SK-N-SH (cell line): ENCODE results near the gene ROR2. TPM values are rescaled to one million over a fixed set of nuclear protein-coding genes. Genes with fewer than 3 reads are reported as not detected.

ENCODE experiments used
- CTCF ChIA-PET: fragments of 300-600, 350-600 bp; formaldehyde crosslinking; extraction: SDS; loops from one replicate; lab custom pipeline; 2021; lab: Yijun Ruan, JAX
- POLR2A ChIA-PET: fragments of 350-600 bp; sonication (Branson Sonifier 250); formaldehyde crosslinking; extraction: SDS; loops from one replicate; lab custom pipeline; 2020; ENCODE audit warnings: antibody characterized with exemption, inconsistent platforms; lab: Yijun Ruan, JAX
- DNase-seq: peaks from one replicate; pipeline ENCODE4 v3.0.0; 2012
- H2AFZ ChIP-seq: fragments of 200-600 bp; sonication (generic); 2 replicates; pipeline ENCODE4 v1.8.1; 2016; ENCODE audit warnings: antibody characterized with exemption, mild to moderate bottlenecking, low read depth
- H3F3A ChIP-seq: fragments of 200-600 bp; sonication (generic); replicated peaks from 2 replicates; pipeline ENCODE3; 2016; ENCODE audit warnings: antibody characterized with exemption, mild to moderate bottlenecking; ENCODE audit not compliant: insufficient read depth
- H3K27ac ChIP-seq, 2 experiments: fragments of 200-500 bp in 1 of 2; fragments of 200-600 bp in 1 of 2; sonication (Bioruptor generic) in 1 of 2; sonication (generic), shearing (Covaris generic) in 1 of 2; 2 replicates each; pipeline versions ENCODE4 v1.5.1 to v1.6.1; 2014 to 2016; ENCODE audit warnings: low read depth in 2 of 2, inconsistent platforms in 1 of 2, low read length in 1 of 2, mild to moderate bottlenecking in 1 of 2, mixed read lengths in 1 of 2
- H3K27me3 ChIP-seq: fragments of 200-600 bp; sonication (generic), shearing (Covaris generic); 2 replicates; pipeline ENCODE4 v1.6.1; 2016; ENCODE audit warnings: mixed run types; ENCODE audit not compliant: insufficient read depth
- H3K36me3 ChIP-seq, 2 experiments: fragments of 200-500 bp in 1 of 2; fragments of 200-600 bp in 1 of 2; sonication (Bioruptor generic) in 1 of 2; sonication (generic) in 1 of 2; replicated peaks in 1 of 2; 2 replicates each; pipeline versions ENCODE3 to v1.5.1; 2014 to 2016; ENCODE audit warnings: low read length in 1 of 2, mild to moderate bottlenecking in 1 of 2; ENCODE audit not compliant: insufficient read depth in 2 of 2, control insufficient read depth in 1 of 2
- H3K4me1 ChIP-seq, 2 experiments: fragments of 200-500 bp in 1 of 2; fragments of 200-600 bp in 1 of 2; sonication (Bioruptor generic) in 1 of 2; sonication (generic), shearing (Covaris generic) in 1 of 2; 2 replicates each; pipeline versions ENCODE4 v1.5.1 to v1.6.1; 2014 to 2016; ENCODE audit warnings: low read depth in 1 of 2, low read length in 1 of 2, mixed run types in 1 of 2; ENCODE audit not compliant: insufficient read depth in 2 of 2, control insufficient read depth in 1 of 2
- H3K4me2 ChIP-seq: fragments of 200-600 bp; sonication (generic), shearing (Covaris generic); 2 replicates; pipeline ENCODE4 v1.6.1; 2017; ENCODE audit warnings: mixed run types
- H3K4me3 ChIP-seq, 2 experiments: fragments of 200-500 bp in 1 of 2; fragments of 200-600 bp in 1 of 2; sonication (Bioruptor generic) in 1 of 2; sonication (generic), shearing (Covaris generic) in 1 of 2; 2 replicates each; pipeline versions ENCODE4 v1.5.1 to v1.8.1; 2014 to 2016; ENCODE audit warnings: low read depth in 2 of 2, inconsistent platforms in 1 of 2, low read length in 1 of 2, mild to moderate bottlenecking in 1 of 2, mixed read lengths in 1 of 2, moderate library complexity in 1 of 2
- H3K79me2 ChIP-seq: fragments of 200-600 bp; sonication (generic); 2 replicates; pipeline ENCODE4 v1.8.1; 2017; ENCODE audit warnings: mild to moderate bottlenecking; ENCODE audit not compliant: insufficient read depth
- H3K9ac ChIP-seq: fragments of 200-600 bp; sonication (generic); 2 replicates; pipeline ENCODE4 v1.6.1; 2017; ENCODE audit warnings: mixed run types
- H3K9me2 ChIP-seq: fragments of 200-600 bp; sonication (generic); 2 replicates; pipeline ENCODE4 v1.6.1; 2017; ENCODE audit warnings: mixed run types
- H3K9me3 ChIP-seq: fragments of 200-600 bp; sonication (generic); 2 replicates; pipeline ENCODE4 v1.6.1; 2017; ENCODE audit warnings: mixed run types, mild to moderate bottlenecking, moderate library complexity
- H4K20me1 ChIP-seq: fragments of 200-600 bp; sonication (generic); 2 replicates; pipeline ENCODE4 v1.6.1; 2017; ENCODE audit warnings: mild to moderate bottlenecking, mixed run types; ENCODE audit not compliant: insufficient read depth
- ELF1 ChIP-seq: IDR thresholded peaks from 2 replicates; pipeline ENCODE4 v1.4.0; 2012
- EZH2phosphoT487 ChIP-seq: fragments of 200-600 bp; sonication (generic); IDR thresholded peaks from 2 replicates; pipeline ENCODE4 v1.6.1; 2017; ENCODE audit warnings: low read depth, mixed run types, mild to moderate bottlenecking, antibody characterized with exemption, moderate library complexity, borderline replicate concordance
- FOSL2 ChIP-seq: IDR thresholded peaks from 2 replicates; pipeline ENCODE4 v1.4.0; 2012; ENCODE audit warnings: low read depth, mild to moderate bottlenecking, moderate library complexity, borderline replicate concordance
- FOXJ3 ChIP-seq: sonication (generic); formaldehyde crosslinking; IDR thresholded peaks from 2 replicates; pipeline ENCODE4 v1.5.1; 2020; ENCODE audit warnings: mild to moderate bottlenecking, missing genetic modification reagents
- GABPA ChIP-seq: IDR thresholded peaks from 2 replicates; pipeline ENCODE4 v1.4.0; 2012; ENCODE audit warnings: low read depth, mild to moderate bottlenecking
- GATA2 ChIP-seq: sonication (generic); formaldehyde crosslinking; IDR thresholded peaks from 2 replicates; pipeline ENCODE4 v1.5.0; 2020; ENCODE audit warnings: mild to moderate bottlenecking, missing genetic modification reagents
- MAX ChIP-seq: IDR thresholded peaks from 2 replicates; pipeline ENCODE4 v1.4.0; 2012; ENCODE audit warnings: low read depth
- PBX3 ChIP-seq: IDR thresholded peaks from 2 replicates; pipeline ENCODE4; 2012
- RAD21 ChIP-seq: IDR thresholded peaks from 2 replicates; pipeline ENCODE4 v1.6.1; 2012; ENCODE audit warnings: mild to moderate bottlenecking, low read length
- SIN3A ChIP-seq: IDR thresholded peaks from 2 replicates; pipeline ENCODE4 v1.6.1; 2012; ENCODE audit warnings: low read depth, mild to moderate bottlenecking, low read length, moderate library complexity, borderline replicate concordance
- SMC3 ChIP-seq: IDR thresholded peaks from 2 replicates; pipeline ENCODE4 v1.6.1; 2012; ENCODE audit warnings: low read depth, low read length, improper control_type of control experiment
- TCF12 ChIP-seq: IDR thresholded peaks from 2 replicates; pipeline ENCODE4 v1.4.0; 2012
- USF2 ChIP-seq: fragments of 150-350 bp; IDR thresholded peaks from 2 replicates; pipeline ENCODE4 v1.6.1; 2017; ENCODE audit warnings: antibody characterized with exemption, low read length, low read depth, borderline replicate concordance
- YY1 ChIP-seq: IDR thresholded peaks from 2 replicates; pipeline ENCODE4 v1.4.0; 2012; ENCODE audit warnings: low read depth, mild to moderate bottlenecking
- WGBS: methylation state at CpG from one replicate; pipeline ENCODE4 v1.1.6; 2017; ENCODE audit warnings: low lambda C conversion rate; 5-methylcytosine and 5-hydroxymethylcytosine counted together
- polyA plus RNA-seq, 3 experiments: library from polyadenylated mRNA; depleted of rRNA; stranded (reverse); fragments of >200 nt; gene quantifications; 2 replicates each; pipeline ENCODE4 v1.2.3, GENCODE V29; 2012
- TF ChIP-seq, protein P1 (sequence below): fragments of 200-600 bp; sonication (generic); IDR thresholded peaks from 2 replicates; pipeline ENCODE4 v1.6.1; 2017; ENCODE audit warnings: antibody characterized with exemption, mild to moderate bottlenecking, moderate library complexity
- TF ChIP-seq, protein P2 (sequence below): IDR thresholded peaks from 2 replicates; pipeline ENCODE4 v1.6.1; 2012; ENCODE audit warnings: mild to moderate bottlenecking, low read depth, low read length, moderate library complexity
- TF ChIP-seq, protein P3 (sequence below): fragments of 150-350 bp; IDR thresholded peaks from 2 replicates; pipeline ENCODE4 v1.6.1; 2016; ENCODE audit warnings: mild to moderate bottlenecking, low read depth, low read length

ROR2 gene
- polyA plus RNA-seq, 1 of the 3 experiments (the other 2 are of a cell fraction) = 0.43 TPM

DNA sequence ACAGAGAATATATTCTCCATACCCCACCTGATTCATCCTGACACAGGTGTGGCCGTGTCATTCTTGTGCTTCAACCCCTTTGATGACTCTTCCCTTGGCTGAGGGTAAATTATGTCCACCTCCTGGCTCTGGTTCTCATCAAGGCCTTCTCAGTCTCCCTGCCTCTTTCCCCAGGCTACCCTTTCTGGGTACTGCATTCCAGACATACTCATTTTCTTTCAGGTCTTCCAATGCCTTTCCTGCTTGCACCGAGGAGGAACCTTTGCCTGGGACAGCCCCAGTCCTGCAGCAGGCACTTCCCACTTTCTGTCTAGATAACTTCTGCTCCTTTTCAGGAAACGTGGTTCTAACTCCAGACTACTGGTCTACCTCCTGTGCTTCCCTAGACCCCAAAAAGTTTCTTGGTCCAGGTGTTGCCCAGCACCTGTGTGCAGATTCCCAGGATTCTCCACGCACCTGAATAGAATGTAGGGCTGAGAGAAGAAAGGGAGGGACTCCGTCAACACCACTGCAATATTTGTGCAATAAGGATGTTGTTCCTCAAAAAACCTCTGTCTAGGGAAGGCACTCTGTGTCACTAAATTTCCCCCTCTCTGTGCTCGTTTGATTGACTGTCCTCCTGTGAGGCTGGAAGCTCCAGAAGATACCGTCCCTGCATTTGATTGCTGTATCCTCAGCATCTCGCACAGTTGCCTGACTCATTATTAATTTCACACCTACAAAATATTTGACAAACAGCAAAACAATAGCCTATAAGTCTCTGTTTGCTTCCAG, 271.0 kb downstream of the ROR2 start:
- no peaks in the 10 kb centered on the region for H4K20me1 ChIP-seq
- ChIA-PET CTCF (interaction anchor here (1.0 to 2.0 kb wide), 5 partner anchors 19 to 764 kb away, joined by 3 to 9 read pairs (median 4); no protein-coding TSS in a partner anchor), POLR2A (no interaction called here)
- no peaks in the 10 kb centered on the region for H3K27me3 ChIP-seq
- H3K9me3 ChIP-seq = no peaks in the 10 kb centered on the region
- no peak overlapping the region for H3K4me2 ChIP-seq
- no peaks in the 10 kb centered on the region for H3F3A ChIP-seq
- WGBS = 65% methylated on average over 8 of the region's 8 CpGs
- DNase-seq = no peak
- H3K9ac ChIP-seq = no peak overlapping the region
- no peak overlapping the region for H2AFZ ChIP-seq
- peaks cover 0 to 2% of the 10 kb centered on the region in 2 experiments; a peak in 1 of 4 replicates for H3K4me1 ChIP-seq
- H3K9me2 ChIP-seq = no peaks in the 10 kb centered on the region
- H3K79me2 ChIP-seq = no peaks in the 10 kb centered on the region
- H3K36me3 ChIP-seq = no peaks in the 10 kb centered on the region
- TF ChIP-seq EZH2phosphoT487 (no peak), MAX (no peak), RAD21 (no peak), FOXJ3 (CRISPR knock-in tag) (no peak), SIN3A (no peak), GATA2 (CRISPR knock-in tag) (no peak), PBX3 (no peak), GABPA (no peak), ELF1 (no peak), SMC3 (no peak), TCF12 (no peak), FOSL2 (no peak), USF2 (no peak), YY1 (no peak)
- TF ChIP-seq, protein P1, sequence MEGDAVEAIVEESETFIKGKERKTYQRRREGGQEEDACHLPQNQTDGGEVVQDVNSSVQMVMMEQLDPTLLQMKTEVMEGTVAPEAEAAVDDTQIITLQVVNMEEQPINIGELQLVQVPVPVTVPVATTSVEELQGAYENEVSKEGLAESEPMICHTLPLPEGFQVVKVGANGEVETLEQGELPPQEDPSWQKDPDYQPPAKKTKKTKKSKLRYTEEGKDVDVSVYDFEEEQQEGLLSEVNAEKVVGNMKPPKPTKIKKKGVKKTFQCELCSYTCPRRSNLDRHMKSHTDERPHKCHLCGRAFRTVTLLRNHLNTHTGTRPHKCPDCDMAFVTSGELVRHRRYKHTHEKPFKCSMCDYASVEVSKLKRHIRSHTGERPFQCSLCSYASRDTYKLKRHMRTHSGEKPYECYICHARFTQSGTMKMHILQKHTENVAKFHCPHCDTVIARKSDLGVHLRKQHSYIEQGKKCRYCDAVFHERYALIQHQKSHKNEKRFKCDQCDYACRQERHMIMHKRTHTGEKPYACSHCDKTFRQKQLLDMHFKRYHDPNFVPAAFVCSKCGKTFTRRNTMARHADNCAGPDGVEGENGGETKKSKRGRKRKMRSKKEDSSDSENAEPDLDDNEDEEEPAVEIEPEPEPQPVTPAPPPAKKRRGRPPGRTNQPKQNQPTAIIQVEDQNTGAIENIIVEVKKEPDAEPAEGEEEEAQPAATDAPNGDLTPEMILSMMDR = no peak
- TF ChIP-seq, protein P2, sequence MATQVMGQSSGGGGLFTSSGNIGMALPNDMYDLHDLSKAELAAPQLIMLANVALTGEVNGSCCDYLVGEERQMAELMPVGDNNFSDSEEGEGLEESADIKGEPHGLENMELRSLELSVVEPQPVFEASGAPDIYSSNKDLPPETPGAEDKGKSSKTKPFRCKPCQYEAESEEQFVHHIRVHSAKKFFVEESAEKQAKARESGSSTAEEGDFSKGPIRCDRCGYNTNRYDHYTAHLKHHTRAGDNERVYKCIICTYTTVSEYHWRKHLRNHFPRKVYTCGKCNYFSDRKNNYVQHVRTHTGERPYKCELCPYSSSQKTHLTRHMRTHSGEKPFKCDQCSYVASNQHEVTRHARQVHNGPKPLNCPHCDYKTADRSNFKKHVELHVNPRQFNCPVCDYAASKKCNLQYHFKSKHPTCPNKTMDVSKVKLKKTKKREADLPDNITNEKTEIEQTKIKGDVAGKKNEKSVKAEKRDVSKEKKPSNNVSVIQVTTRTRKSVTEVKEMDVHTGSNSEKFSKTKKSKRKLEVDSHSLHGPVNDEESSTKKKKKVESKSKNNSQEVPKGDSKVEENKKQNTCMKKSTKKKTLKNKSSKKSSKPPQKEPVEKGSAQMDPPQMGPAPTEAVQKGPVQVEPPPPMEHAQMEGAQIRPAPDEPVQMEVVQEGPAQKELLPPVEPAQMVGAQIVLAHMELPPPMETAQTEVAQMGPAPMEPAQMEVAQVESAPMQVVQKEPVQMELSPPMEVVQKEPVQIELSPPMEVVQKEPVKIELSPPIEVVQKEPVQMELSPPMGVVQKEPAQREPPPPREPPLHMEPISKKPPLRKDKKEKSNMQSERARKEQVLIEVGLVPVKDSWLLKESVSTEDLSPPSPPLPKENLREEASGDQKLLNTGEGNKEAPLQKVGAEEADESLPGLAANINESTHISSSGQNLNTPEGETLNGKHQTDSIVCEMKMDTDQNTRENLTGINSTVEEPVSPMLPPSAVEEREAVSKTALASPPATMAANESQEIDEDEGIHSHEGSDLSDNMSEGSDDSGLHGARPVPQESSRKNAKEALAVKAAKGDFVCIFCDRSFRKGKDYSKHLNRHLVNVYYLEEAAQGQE = no peak
- TF ChIP-seq, protein P3, sequence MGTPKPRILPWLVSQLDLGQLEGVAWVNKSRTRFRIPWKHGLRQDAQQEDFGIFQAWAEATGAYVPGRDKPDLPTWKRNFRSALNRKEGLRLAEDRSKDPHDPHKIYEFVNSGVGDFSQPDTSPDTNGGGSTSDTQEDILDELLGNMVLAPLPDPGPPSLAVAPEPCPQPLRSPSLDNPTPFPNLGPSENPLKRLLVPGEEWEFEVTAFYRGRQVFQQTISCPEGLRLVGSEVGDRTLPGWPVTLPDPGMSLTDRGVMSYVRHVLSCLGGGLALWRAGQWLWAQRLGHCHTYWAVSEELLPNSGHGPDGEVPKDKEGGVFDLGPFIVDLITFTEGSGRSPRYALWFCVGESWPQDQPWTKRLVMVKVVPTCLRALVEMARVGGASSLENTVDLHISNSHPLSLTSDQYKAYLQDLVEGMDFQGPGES = no peak
- no peak overlapping the region for H3K27ac ChIP-seq
- H3K4me3 ChIP-seq = no peak overlapping the region
